Panc1 (cell line): Measurements from ENCODE around the gene HSP90AA1.

Experiments
- POLR2AphosphoS5 ChIP-seq: IDR thresholded peaks from 2 replicates; pipeline ENCODE4 v1.6.1; 2012; ENCODE audit warnings: mild to moderate bottlenecking, low read depth, low read length, moderate library complexity
- SIN3A ChIP-seq: IDR thresholded peaks from 2 replicates; pipeline ENCODE4 v1.6.1; 2012; ENCODE audit warnings: low read depth, mild to moderate bottlenecking, low read length, moderate library complexity, borderline replicate concordance; ENCODE audit not compliant: insufficient read depth
- TCF7L2 ChIP-seq: IDR thresholded peaks from 2 replicates; pipeline ENCODE4 v1.6.1; 2011; ENCODE audit warnings: mild to moderate bottlenecking, low read depth, low read length, inconsistent platforms
- TF ChIP-seq, protein P1 (sequence below): fragments of 450-650 bp; IDR thresholded peaks from 2 replicates; pipeline ENCODE4 v1.5.1; 2017; ENCODE audit warnings: mild to moderate bottlenecking
- TF ChIP-seq, protein P2 (sequence below), 2 experiments: IDR thresholded peaks; 2 replicates each; pipeline ENCODE4 v1.6.1; 2011 to 2012; ENCODE audit warnings: low read depth in 2 of 2, control low read depth in 1 of 2, low read length in 1 of 2, mild to moderate bottlenecking in 1 of 2, moderate library complexity in 1 of 2; ENCODE audit not compliant: insufficient read depth in 1 of 2

- TF ChIP-seq, protein P1, sequence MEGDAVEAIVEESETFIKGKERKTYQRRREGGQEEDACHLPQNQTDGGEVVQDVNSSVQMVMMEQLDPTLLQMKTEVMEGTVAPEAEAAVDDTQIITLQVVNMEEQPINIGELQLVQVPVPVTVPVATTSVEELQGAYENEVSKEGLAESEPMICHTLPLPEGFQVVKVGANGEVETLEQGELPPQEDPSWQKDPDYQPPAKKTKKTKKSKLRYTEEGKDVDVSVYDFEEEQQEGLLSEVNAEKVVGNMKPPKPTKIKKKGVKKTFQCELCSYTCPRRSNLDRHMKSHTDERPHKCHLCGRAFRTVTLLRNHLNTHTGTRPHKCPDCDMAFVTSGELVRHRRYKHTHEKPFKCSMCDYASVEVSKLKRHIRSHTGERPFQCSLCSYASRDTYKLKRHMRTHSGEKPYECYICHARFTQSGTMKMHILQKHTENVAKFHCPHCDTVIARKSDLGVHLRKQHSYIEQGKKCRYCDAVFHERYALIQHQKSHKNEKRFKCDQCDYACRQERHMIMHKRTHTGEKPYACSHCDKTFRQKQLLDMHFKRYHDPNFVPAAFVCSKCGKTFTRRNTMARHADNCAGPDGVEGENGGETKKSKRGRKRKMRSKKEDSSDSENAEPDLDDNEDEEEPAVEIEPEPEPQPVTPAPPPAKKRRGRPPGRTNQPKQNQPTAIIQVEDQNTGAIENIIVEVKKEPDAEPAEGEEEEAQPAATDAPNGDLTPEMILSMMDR: no peak
- TF ChIP-seq, protein P2, sequence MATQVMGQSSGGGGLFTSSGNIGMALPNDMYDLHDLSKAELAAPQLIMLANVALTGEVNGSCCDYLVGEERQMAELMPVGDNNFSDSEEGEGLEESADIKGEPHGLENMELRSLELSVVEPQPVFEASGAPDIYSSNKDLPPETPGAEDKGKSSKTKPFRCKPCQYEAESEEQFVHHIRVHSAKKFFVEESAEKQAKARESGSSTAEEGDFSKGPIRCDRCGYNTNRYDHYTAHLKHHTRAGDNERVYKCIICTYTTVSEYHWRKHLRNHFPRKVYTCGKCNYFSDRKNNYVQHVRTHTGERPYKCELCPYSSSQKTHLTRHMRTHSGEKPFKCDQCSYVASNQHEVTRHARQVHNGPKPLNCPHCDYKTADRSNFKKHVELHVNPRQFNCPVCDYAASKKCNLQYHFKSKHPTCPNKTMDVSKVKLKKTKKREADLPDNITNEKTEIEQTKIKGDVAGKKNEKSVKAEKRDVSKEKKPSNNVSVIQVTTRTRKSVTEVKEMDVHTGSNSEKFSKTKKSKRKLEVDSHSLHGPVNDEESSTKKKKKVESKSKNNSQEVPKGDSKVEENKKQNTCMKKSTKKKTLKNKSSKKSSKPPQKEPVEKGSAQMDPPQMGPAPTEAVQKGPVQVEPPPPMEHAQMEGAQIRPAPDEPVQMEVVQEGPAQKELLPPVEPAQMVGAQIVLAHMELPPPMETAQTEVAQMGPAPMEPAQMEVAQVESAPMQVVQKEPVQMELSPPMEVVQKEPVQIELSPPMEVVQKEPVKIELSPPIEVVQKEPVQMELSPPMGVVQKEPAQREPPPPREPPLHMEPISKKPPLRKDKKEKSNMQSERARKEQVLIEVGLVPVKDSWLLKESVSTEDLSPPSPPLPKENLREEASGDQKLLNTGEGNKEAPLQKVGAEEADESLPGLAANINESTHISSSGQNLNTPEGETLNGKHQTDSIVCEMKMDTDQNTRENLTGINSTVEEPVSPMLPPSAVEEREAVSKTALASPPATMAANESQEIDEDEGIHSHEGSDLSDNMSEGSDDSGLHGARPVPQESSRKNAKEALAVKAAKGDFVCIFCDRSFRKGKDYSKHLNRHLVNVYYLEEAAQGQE (IDR thresholded peaks at IDR 0.05; ENCODE audit: insufficient read depth in 1 of 2, low read depth in 2 of 2, low read length in 1 of 2): no peak
- TF ChIP-seq POLR2AphosphoS5 (no peak), TCF7L2 (no peak), SIN3A (no peak)
Observed at GRCh38 chr14:102077382-102077709, 9.5 kb downstream of the HSP90AA1 start.
